Vagina (tissue), 2 donors: ENCODE data around the gene WNT2.

ENCODE experiments used
- POLR2A ChIP-seq, 2 donors: fragments of 450-650 bp; IDR thresholded peaks; one replicate each; pipeline ENCODE4 v1.6.1; 2017; ENCODE audit warnings: antibody characterized with exemption in 2 of 2, mild to moderate bottlenecking in 2 of 2, moderate library complexity in 2 of 2
- TF ChIP-seq, protein P1 (sequence below), 3 experiments: fragments of 450-650 bp in 2 of 3; fragments of 200-600 bp in 1 of 3; sonication (generic) in 1 of 3; IDR thresholded peaks; one replicate each; pipeline ENCODE4 v1.5.1; 2017 to 2019; ENCODE audit warnings: antibody characterized with exemption in 3 of 3, mild to moderate bottlenecking in 2 of 3, moderate library complexity in 2 of 3

DNA sequence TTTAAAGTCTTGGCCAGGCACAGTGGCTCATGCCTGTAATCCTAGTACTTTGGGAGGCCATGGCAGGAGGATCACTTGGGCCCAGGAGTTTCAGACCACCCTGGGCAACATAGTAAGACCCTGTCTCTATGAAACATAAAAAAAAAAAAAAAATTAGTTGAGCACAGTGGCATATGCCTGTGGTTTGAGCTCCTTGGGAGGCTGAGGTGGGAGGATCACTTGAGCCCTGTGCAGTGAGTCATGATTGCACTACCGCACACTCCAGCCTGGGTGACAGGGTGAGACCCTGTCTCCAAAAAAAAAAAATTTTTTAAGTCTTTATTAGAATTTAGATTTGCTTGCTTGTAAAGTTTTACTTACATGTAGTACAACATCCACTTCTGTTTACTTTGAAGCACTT is 14.0 kb downstream of the WNT2 start:
- TF ChIP-seq, protein P1, sequence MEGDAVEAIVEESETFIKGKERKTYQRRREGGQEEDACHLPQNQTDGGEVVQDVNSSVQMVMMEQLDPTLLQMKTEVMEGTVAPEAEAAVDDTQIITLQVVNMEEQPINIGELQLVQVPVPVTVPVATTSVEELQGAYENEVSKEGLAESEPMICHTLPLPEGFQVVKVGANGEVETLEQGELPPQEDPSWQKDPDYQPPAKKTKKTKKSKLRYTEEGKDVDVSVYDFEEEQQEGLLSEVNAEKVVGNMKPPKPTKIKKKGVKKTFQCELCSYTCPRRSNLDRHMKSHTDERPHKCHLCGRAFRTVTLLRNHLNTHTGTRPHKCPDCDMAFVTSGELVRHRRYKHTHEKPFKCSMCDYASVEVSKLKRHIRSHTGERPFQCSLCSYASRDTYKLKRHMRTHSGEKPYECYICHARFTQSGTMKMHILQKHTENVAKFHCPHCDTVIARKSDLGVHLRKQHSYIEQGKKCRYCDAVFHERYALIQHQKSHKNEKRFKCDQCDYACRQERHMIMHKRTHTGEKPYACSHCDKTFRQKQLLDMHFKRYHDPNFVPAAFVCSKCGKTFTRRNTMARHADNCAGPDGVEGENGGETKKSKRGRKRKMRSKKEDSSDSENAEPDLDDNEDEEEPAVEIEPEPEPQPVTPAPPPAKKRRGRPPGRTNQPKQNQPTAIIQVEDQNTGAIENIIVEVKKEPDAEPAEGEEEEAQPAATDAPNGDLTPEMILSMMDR (IDR thresholded peaks at IDR 0.05): no peak
- TF ChIP-seq POLR2A (IDR thresholded peaks at IDR 0.05): no peak
